GM19452 (cell line): ENCODE measurements around the gene TNFRSF21.
"Not testable (repeated sequence)": the region's sequence is repeated elsewhere in the genome, so short reads cannot be mapped to it uniquely, and the experiment has no call there.

Experiments used
- ATAC-seq: cut with Tn5 transposase; IDR thresholded peaks from one replicate; pipeline ENCODE4 v1.9.1; 2021; ENCODE audit not compliant: unreplicated experiment

Gene TNFRSF21

DNA sequence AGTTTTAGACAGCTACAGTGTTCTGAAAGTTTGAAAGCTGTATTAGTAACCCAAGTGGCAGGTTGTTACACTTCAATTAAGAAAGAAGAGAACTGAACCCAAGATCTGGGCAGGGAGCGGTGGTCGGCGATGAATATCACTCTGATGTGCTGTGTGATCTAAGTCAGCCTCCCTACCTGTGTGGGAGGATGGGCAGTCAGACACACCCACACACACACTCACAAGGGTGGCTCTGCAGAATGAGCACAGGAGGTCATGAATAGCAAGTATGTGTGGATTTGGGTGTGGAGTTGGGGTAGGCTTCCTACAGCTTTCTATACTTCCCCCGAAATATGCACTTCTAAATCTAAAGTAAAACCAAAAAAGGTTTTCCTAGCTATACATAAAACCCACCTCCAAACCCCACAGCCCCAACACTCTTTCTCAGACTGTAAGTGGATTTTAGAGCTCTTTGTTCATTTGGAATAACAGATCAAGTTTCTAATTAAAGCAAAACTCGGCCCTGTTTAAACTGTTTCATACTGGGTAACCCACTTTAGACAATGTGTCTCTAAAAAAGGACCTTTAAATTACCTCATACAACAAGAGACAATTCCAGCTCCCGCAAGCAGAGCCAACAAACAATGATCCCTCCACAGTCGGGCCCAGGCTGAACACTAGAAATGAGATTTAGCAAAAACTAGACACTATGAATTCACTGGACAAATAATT lies 19.4 kb downstream of the TNFRSF21 start:
- no peak for ATAC-seq

DNA sequence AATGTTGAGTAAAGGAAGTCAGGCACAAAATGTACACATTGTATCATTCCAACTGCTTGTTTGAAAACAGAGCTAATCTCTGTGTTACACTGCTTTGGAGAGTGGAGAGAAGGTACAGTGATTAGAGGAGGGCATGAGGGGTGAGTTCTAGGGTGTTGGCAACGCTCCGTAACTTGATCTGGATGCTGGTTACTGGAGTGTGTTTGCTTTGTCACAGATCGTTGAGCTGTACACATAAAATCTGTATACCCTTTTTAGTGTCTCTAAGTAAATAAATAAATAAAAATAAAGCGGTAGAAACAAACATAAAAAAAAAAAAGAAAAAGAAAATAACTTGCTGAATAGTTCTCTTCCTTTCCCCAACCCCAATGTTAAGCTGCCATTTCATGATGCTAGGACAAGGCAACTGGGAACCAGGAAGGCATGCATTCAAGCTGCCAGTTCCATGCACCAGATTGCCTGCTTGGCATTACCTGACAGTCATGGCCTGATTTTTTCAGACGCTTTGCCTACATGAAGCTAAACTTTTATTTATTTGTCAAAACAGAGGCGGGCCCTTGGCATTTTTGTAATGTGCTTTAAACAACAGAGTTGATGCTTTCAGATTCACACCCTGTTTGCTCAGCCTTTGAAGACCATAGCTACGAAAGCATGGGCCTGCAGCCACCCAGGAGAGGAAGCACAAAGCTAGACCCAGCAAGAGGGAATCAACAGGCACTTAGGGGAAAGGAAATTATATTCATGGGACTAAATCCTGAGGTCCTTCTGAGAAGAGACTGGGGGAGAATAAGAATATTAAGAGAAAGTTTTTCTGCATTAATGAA lies 21.2 kb downstream of the TNFRSF21 start:
- no peak for ATAC-seq

DNA sequence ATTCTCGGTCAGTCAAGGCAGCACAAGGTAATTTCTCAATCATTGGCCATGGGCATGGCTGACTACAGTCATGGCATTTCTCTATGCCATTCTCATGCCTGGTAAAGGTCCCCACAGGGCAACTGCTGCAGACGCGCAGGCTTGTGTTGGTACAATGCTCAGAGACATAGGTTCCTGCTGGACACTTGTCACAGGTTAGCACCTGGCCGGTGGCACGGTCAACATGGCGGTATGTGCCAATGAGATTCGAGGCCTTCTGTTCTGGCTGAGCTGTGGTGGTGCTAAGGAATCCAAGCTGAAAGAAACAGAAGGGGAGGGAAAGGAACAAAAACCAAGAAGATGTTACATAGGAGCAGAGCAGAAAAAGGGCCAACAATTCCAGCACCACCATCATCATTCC lies 23.4 kb downstream of the TNFRSF21 start:
- ATAC-seq, result no peak

GRCh38 chr6:47283993-47284392 lies 25.7 kb downstream of the TNFRSF21 start:
- no peak for ATAC-seq

- no peak for ATAC-seq
Measured at GRCh38 chr6:47278545-47278944, 31.2 kb downstream of the TNFRSF21 start.

DNA sequence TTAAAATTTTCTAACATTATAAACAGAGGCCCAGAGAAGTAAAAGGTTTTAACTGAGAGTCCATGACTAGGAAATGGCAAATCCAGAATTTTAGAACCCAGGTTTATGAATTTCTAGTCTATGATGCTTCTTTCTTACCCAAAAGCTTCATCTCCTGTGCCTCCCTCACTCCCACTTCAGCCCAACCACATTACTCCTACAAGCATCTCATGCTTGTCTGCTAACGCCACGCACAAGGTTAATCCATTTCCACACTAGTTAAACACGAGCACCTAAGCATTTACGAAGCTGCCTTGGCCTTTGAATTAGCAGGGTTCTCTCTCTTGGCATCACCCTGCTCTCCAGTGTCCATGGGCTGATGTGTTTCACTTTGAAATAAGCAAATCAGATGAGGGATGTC lies 32.0 kb downstream of the TNFRSF21 start:
- ATAC-seq, result no peak

GRCh38 chr6:47276377-47276776 lies 33.3 kb downstream of the TNFRSF21 start:
- ATAC-seq, result no peak

GRCh38 chr6:47275640-47276039 lies 34.1 kb downstream of the TNFRSF21 start:
- ATAC-seq, result no peak

GRCh38 chr6:47275132-47275531 lies 34.6 kb downstream of the TNFRSF21 start:
- ATAC-seq, result not testable (repeated sequence)

DNA sequence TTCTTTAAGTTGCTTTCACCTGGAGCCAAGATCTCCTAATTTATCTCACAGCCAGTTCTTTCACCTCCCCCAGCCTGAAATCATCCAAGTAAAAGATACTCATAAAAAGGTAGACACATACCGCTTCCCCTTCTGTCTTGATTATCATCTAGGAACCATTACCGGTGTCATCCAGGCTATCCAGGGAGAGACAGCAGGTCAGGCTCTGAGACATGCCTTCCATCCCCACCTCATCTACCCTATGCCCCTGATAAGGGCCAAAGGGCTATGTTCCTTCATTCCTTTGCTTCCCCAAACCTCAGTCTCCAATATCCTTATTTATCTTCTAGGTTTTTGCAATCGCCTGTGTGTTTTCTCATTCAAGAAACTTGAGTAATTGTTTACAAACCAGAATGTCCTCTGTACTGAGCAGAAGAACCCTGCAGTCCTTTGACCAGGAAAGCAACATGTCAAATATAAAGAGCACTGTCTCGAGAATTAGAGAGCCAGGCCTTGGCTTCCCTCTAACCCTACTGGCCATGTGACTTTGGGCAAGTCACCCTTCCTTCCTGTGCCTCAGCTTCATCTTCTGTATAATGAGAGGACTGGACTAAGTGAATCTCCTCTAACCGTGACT lies 41.0 kb downstream of the TNFRSF21 start:
- ATAC-seq, result no peak

- ATAC-seq, result no peak
Measured at GRCh38 chr6:47267301-47267700, 42.4 kb downstream of the TNFRSF21 start.

DNA sequence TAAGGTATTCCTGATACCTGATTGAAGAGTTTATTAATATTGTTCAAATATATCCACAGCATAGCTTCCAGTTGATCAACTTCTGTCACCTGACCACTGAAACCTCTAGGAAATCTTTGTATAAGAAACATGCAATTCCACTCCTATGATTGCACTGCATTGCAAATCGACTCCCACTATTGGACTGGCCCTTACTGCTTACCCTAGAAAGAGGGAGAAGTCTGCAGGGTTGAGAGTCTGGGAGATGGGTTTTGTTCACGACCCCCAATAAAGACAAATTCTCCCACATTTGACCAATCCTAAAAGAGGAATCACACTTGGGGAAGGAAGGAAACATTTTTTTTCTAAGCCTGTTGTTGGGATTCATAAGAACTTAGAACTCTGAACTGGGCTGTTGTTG lies 43.7 kb downstream of the TNFRSF21 start:
- no peak for ATAC-seq

GRCh38 chr6:47264775-47265184 lies 44.9 kb downstream of the TNFRSF21 start:
- ATAC-seq, result no peak

- ATAC-seq, result no peak
Measured at GRCh38 chr6:47263268-47263667, 46.4 kb downstream of the TNFRSF21 start.

DNA sequence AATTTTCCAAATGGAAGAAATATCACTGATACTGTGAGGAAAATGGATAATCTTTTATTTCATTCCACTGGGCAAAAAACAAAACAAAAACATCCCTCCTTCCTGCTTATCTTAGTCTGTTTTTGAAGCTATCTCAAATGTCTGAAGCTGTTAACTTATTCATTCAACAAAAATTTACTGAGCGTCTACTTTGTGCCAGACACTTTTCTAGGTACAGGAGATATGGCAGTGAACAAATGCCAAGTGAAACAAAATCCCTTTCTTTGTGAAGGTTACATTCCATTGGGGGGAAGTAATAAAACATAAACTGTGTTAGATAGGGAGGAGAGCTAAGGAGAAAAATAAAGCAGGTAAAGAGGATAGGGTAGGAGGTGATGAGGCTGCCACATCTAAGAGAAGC lies 47.5 kb downstream of the TNFRSF21 start:
- no peak for ATAC-seq

GRCh38 chr6:47261191-47261590 lies 48.5 kb downstream of the TNFRSF21 start:
- ATAC-seq, result no peak

DNA sequence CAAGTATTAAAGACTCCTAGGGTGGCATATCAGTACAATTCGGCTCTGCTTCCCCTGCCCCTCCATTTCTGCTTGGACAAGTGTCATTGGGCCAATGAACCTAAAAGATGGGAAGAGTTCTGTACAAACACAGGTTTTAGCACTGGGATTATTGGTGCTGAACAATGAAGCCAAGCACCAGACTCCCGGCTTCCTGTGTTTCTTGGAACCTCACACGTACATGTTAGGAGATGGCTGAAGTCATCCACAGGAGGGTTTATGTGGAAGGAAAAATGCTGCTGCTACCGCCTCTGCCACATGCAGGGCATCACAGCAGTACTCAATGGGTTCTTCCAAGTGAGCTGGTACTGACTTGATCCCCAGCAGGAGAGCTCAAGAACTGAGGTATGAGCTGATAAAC lies 49.7 kb downstream of the TNFRSF21 start:
- no peak for ATAC-seq

GRCh38 chr6:47258724-47259347 lies 50.9 kb downstream of the TNFRSF21 start:
- ATAC-seq, result no peak

DNA sequence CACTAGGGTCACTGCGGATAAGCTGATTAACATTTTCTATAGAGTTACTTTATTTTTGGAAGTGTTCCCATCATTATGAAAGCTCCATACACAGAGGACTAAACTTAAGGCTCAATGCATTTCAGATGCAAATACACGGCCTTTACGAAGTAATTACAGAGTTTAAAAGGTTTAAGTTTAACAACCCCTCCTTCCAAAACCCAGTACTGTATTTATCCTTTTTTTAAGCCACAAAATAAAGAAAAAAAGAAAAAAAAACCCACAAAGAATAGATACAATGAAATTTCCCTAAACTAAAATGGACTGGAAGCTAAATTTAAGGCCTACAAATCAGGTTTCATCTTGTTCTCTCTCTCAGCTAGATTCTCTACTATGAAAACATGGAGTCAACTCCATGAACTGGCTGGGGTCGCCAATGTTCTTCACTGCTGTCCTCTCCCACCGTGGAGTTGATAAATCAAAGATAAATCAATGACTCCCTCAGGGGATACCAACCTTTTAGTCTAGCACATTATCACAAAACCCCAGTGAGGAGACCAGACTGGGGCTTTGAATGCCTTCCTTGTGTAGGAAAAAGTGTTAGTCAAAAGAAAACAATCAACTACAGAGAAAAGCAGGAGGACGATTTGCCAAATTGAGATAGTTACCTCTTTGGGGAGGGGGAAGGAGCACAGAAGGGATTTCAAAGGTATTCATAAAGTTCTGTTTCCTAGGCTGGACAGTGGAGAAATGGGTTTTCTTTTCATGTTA lies 52.5 kb downstream of the TNFRSF21 start:
- no peak for ATAC-seq

GRCh38 chr6:47256361-47256760 lies 53.3 kb downstream of the TNFRSF21 start:
- ATAC-seq, result no peak

- no peak for ATAC-seq
Measured at GRCh38 chr6:47254906-47255305, 54.8 kb downstream of the TNFRSF21 start.
